Astrocyte (in vitro differentiated cells and primary cell): ENCODE measurements around the gene MOK. TPM values are rescaled to one million over a fixed set of nuclear protein-coding genes. Genes with fewer than 3 reads are reported as not detected.

Experiments
- DNase-seq: peaks from one replicate; pipeline ENCODE4 v3.0.0-alpha.2; 2010; ENCODE audit warnings: low read depth
- FAIRE-seq: peaks from 2 replicates; lab custom pipeline; 2011; peaks lifted over from hg19 to GRCh38; lab: Jason Lieb, UNC
- H2AFZ ChIP-seq: 2 replicates; pipeline ENCODE4 v1.6.0; 2012; ENCODE audit warnings: low read depth, low read length, inconsistent platforms
- H3K27ac ChIP-seq: 2 replicates; pipeline ENCODE4 v1.5.1; 2011; ENCODE audit warnings: low read depth, low read length, inconsistent platforms
- H3K27me3 ChIP-seq: 2 replicates; pipeline ENCODE4 v1.6.0; 2011; ENCODE audit warnings: low read length, inconsistent platforms; ENCODE audit not compliant: insufficient read depth
- H3K36me3 ChIP-seq: 2 replicates; pipeline ENCODE4 v1.5.1; 2011; ENCODE audit warnings: low read length, inconsistent platforms; ENCODE audit not compliant: insufficient read depth
- H3K4me1 ChIP-seq: 2 replicates; pipeline ENCODE4 v1.5.1; 2011; ENCODE audit warnings: low read length, inconsistent platforms; ENCODE audit not compliant: insufficient read depth
- H3K4me2 ChIP-seq: 2 replicates; pipeline ENCODE4 v1.6.0; 2012; ENCODE audit warnings: low read length, inconsistent platforms
- H3K4me3 ChIP-seq: 2 replicates; pipeline ENCODE4 v1.5.1; 2011; ENCODE audit warnings: low read depth, mild to moderate bottlenecking, low read length, inconsistent platforms; ENCODE audit not compliant: insufficient read depth
- H3K79me2 ChIP-seq: 2 replicates; pipeline ENCODE4 v1.6.0; 2012; ENCODE audit warnings: mild to moderate bottlenecking, low read length, inconsistent platforms; ENCODE audit not compliant: insufficient read depth
- H3K9ac ChIP-seq: 2 replicates; pipeline ENCODE4 v1.6.0; 2012; ENCODE audit warnings: mild to moderate bottlenecking, low read length, inconsistent platforms
- H3K9me3 ChIP-seq: 2 replicates; pipeline ENCODE4 v1.5.1; 2012; ENCODE audit warnings: low read depth, mild to moderate bottlenecking, low read length, inconsistent platforms; ENCODE audit not compliant: insufficient read depth
- H4K20me1 ChIP-seq: 2 replicates; pipeline ENCODE4 v1.6.0; 2012; ENCODE audit warnings: low read length, inconsistent platforms; ENCODE audit not compliant: insufficient read depth
- H3K27ac Mint-ChIP-seq: one replicate; pipeline ENCODE4 v1.8.0; 2021; ENCODE audit warnings: mild to moderate bottlenecking, mixed read lengths; ENCODE audit not compliant: unreplicated experiment
- H3K27me3 Mint-ChIP-seq: one replicate; pipeline ENCODE4 v1.8.0; 2021; ENCODE audit warnings: low read depth, mixed read lengths; ENCODE audit not compliant: unreplicated experiment
- H3K36me3 Mint-ChIP-seq: one replicate; pipeline ENCODE4 v1.8.0; 2021; ENCODE audit warnings: low read depth, mixed read lengths; ENCODE audit not compliant: unreplicated experiment
- H3K4me1 Mint-ChIP-seq: one replicate; pipeline ENCODE4 v1.8.0; 2021; ENCODE audit warnings: low read depth, mixed read lengths; ENCODE audit not compliant: unreplicated experiment
- H3K4me3 Mint-ChIP-seq: one replicate; pipeline ENCODE4 v1.8.0; 2021; ENCODE audit warnings: mild to moderate bottlenecking, moderate library complexity, mixed read lengths; ENCODE audit not compliant: unreplicated experiment
- H3K9me3 Mint-ChIP-seq: one replicate; pipeline ENCODE4 v1.8.0; 2021; ENCODE audit warnings: mild to moderate bottlenecking, mixed read lengths; ENCODE audit not compliant: unreplicated experiment
- EZH2 ChIP-seq: IDR thresholded peaks from 2 replicates; pipeline ENCODE4 v1.6.1; 2012; ENCODE audit warnings: mild to moderate bottlenecking, low read length, inconsistent platforms; ENCODE audit not compliant: insufficient read depth
- total RNA-seq: library from RNA; stranded (reverse); gene quantifications from 2 replicates; pipeline ENCODE4 v1.2.1, GENCODE V29; 2021
- TF ChIP-seq, protein P1 (sequence below): IDR thresholded peaks from 2 replicates; pipeline ENCODE4 v1.5.1; 2011; ENCODE audit warnings: low read depth, mild to moderate bottlenecking, inconsistent platforms, low read length, moderate library complexity; ENCODE audit not compliant: insufficient read depth

Gene MOK
- total RNA-seq, 1 donor from 2014 or later, result 9.3 TPM

DNA sequence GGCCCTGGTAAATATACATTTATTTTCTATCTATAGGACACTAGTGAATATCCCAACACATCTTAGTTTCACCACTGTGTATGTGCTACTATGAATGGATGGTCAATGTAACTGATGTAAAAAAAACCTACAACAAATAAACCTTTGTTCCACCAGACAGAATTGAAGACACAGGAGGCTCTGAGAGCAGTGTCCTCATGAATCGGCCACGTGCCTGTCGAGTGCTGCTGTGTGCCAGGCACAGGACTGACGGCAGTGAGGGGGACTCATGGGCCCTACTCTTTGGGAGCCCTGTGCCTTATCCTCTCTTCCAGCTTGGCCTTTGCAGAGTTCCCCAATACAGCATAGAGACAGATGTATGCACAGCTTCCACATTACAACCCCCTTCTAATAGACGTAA lies 39.5 kb upstream of the MOK start:
- no peak for FAIRE-seq
- H3K27me3 Mint-ChIP-seq, result no peaks in the 10 kb centered on the region

DNA sequence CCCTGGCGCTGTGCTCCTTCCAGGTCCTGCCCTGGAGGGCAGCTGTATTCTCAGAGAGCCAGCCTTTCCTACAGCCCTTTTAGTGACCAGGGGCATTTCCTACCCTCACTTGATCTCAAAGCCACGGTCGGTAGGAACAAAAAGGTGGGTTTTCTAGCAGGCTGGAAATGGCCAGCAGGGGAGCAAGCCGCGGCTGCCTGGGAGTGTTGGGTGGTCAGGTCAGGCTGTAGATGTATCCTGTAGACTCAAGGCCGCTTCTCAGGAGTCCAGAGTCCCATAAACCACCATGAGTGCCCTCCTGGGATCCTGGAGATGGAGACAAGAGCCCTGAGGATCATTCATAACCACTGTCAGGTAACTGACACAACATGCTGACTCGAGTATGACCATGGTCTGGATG lies 39.1 kb upstream of the MOK start:
- Mint-ChIP-seq H3K27me3 (no peaks in the 10 kb centered on the region), H3K9me3 (no peaks in the 10 kb centered on the region), H3K4me3 (no peak overlapping the region), H3K36me3 (peaks cover 23% of the 10 kb centered on the region), H3K27ac (no peak overlapping the region), H3K4me1 (no peaks in the 10 kb centered on the region)
- no peaks in the 10 kb centered on the region for H3K4me1 ChIP-seq
- H3K4me2 ChIP-seq, result no peak overlapping the region
- TF ChIP-seq EZH2, result no peak
- TF ChIP-seq, protein P1, sequence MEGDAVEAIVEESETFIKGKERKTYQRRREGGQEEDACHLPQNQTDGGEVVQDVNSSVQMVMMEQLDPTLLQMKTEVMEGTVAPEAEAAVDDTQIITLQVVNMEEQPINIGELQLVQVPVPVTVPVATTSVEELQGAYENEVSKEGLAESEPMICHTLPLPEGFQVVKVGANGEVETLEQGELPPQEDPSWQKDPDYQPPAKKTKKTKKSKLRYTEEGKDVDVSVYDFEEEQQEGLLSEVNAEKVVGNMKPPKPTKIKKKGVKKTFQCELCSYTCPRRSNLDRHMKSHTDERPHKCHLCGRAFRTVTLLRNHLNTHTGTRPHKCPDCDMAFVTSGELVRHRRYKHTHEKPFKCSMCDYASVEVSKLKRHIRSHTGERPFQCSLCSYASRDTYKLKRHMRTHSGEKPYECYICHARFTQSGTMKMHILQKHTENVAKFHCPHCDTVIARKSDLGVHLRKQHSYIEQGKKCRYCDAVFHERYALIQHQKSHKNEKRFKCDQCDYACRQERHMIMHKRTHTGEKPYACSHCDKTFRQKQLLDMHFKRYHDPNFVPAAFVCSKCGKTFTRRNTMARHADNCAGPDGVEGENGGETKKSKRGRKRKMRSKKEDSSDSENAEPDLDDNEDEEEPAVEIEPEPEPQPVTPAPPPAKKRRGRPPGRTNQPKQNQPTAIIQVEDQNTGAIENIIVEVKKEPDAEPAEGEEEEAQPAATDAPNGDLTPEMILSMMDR, result no peak
- no peaks in the 10 kb centered on the region for H3K27me3 ChIP-seq
- H2AFZ ChIP-seq, result no peak overlapping the region
- no peak overlapping the region for H3K4me3 ChIP-seq
- peaks cover 19% of the 10 kb centered on the region for H3K36me3 ChIP-seq
- DNase-seq (no peak), FAIRE-seq (no peak)
- no peaks in the 10 kb centered on the region for H3K9me3 ChIP-seq
- no peaks in the 10 kb centered on the region for H3K79me2 ChIP-seq
- H3K27ac ChIP-seq, result no peak overlapping the region
- H3K9ac ChIP-seq, result no peak overlapping the region
- H4K20me1 ChIP-seq, result no peaks in the 10 kb centered on the region

More for the DNA sequence above, 39.5 kb upstream of the MOK start:
- H4K20me1 ChIP-seq, result no peaks in the 10 kb centered on the region
- TF ChIP-seq, protein P1, result no peak
- TF ChIP-seq EZH2, result no peak
- H3K9me3 ChIP-seq, result no peaks in the 10 kb centered on the region
- Mint-ChIP-seq H3K4me3 (no peak overlapping the region), H3K27ac (no peak overlapping the region), H3K9me3 (no peaks in the 10 kb centered on the region), H3K36me3 (peaks cover 24% of the 10 kb centered on the region), H3K4me1 (no peaks in the 10 kb centered on the region)
- DNase-seq, result no peak
- H3K27me3 ChIP-seq, result no peaks in the 10 kb centered on the region
- H3K4me3 ChIP-seq, result no peak overlapping the region
- no peak overlapping the region for H2AFZ ChIP-seq
- H3K79me2 ChIP-seq, result no peaks in the 10 kb centered on the region
- H3K9ac ChIP-seq, result no peak overlapping the region
- no peak overlapping the region for H3K4me2 ChIP-seq
- peaks cover 21% of the 10 kb centered on the region for H3K36me3 ChIP-seq
- no peak overlapping the region for H3K27ac ChIP-seq
- H3K4me1 ChIP-seq, result no peaks in the 10 kb centered on the region

DNA sequence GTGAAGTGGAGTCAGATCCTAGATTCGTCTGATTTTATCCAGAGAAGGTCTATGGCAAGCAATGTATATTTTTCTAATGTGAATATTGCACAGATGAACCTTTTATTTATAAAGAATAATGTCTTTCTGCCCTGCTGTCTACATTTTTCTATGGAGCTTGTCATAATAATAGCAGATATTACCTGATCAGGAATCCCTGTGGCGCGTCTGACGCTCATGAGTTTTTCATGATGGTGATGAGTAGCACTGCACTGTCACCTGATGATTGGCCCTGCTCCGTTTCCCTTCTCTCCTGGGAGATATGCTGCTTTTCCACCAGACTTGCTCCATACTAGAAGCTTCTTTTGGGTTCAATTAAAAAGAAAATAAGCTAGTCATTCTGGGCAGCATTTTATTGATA lies 37.3 kb upstream of the MOK start:
- H3K4me2 ChIP-seq, result no peak overlapping the region
- Mint-ChIP-seq H3K4me3 (no peak overlapping the region), H3K36me3 (peaks cover 17% of the 10 kb centered on the region), H3K27ac (no peak overlapping the region), H3K9me3 (no peaks in the 10 kb centered on the region), H3K27me3 (no peaks in the 10 kb centered on the region), H3K4me1 (no peaks in the 10 kb centered on the region)
- H3K27me3 ChIP-seq, result no peaks in the 10 kb centered on the region
- DNase-seq, result no peak
- no peak for FAIRE-seq
- H3K9me3 ChIP-seq, result no peaks in the 10 kb centered on the region
- H3K4me1 ChIP-seq, result no peaks in the 10 kb centered on the region
- H3K36me3 ChIP-seq, result peaks cover 23% of the 10 kb centered on the region
- no peak overlapping the region for H3K4me3 ChIP-seq
- H3K79me2 ChIP-seq, result no peaks in the 10 kb centered on the region
- TF ChIP-seq EZH2, result no peak
- TF ChIP-seq, protein P1, result no peak
- no peak overlapping the region for H2AFZ ChIP-seq
- no peak overlapping the region for H3K9ac ChIP-seq
- H3K27ac ChIP-seq, result no peak overlapping the region
- H4K20me1 ChIP-seq, result no peaks in the 10 kb centered on the region
